GM08714 (cell line): ENCODE results near the gene R3HDM2.

Experiments used
- H3K4me3 ChIP-seq: fragments of 200-500 bp; sonication (Bioruptor generic); 2 replicates; pipeline ENCODE4 v1.5.1; 2014; ENCODE audit warnings: mild to moderate bottlenecking, low read length, inconsistent platforms
- ZNF274 ChIP-seq: IDR thresholded peaks from 2 replicates; pipeline ENCODE4 v1.6.1; 2012; ENCODE audit warnings: mild to moderate bottlenecking, low read depth, low read length

R3HDM2 gene

DNA sequence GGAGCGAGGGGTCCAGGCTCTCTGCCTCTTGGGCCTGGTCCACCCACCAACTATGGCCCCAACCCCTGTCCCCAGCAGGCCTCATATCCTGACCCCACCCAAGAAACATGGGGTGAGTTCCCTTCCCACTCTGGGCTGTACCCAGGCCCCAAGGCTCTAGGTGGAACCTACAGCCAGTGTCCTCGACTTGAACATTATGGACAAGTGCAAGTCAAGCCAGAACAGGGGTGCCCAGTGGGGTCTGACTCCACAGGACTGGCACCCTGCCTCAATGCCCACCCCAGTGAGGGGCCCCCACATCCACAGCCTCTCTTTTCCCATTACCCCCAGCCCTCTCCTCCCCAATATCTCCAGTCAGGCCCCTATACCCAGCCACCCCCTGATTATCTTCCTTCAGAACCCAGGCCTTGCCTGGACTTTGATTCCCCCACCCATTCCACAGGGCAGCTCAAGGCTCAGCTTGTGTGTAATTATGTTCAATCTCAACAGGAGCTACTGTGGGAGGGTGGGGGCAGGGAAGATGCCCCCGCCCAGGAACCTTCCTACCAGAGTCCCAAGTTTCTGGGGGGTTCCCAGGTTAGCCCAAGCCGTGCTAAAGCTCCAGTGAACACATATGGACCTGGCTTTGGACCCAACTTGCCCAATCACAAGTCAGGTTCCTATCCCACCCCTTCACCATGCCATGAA, 40.3 kb upstream of the R3HDM2 start:
- H3K4me3 ChIP-seq, result no peak overlapping the region
- no peak for TF ChIP-seq ZNF274

DNA sequence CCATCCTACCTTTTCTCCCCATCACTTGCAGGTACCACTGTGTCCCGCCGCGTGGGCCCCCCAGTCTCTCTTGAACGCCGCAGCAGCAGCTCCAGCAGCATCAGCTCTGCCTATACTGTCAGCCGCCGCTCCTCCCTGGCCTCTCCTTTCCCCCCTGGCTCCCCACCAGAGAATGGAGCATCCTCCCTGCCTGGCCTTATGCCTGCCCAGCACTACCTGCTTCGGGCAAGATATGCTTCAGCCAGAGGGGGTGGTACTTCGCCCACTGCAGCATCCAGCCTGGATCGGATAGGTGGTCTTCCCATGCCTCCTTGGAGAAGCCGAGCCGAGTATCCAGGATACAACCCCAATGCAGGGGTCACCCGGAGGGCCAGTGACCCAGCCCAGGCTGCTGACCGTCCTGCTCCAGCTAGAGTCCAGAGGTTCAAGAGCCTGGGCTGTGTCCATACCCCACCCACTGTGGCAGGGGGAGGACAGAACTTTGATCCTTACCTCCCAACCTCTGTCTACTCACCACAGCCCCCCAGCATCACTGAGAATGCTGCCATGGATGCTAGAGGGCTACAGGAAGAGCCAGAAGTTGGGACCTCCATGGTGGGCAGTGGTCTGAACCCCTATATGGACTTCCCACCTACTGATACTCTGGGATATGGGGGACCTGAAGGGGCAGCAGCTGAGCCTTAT, 39.6 kb upstream of the R3HDM2 start:
- TF ChIP-seq ZNF274, result no peak
- no peak overlapping the region for H3K4me3 ChIP-seq

DNA sequence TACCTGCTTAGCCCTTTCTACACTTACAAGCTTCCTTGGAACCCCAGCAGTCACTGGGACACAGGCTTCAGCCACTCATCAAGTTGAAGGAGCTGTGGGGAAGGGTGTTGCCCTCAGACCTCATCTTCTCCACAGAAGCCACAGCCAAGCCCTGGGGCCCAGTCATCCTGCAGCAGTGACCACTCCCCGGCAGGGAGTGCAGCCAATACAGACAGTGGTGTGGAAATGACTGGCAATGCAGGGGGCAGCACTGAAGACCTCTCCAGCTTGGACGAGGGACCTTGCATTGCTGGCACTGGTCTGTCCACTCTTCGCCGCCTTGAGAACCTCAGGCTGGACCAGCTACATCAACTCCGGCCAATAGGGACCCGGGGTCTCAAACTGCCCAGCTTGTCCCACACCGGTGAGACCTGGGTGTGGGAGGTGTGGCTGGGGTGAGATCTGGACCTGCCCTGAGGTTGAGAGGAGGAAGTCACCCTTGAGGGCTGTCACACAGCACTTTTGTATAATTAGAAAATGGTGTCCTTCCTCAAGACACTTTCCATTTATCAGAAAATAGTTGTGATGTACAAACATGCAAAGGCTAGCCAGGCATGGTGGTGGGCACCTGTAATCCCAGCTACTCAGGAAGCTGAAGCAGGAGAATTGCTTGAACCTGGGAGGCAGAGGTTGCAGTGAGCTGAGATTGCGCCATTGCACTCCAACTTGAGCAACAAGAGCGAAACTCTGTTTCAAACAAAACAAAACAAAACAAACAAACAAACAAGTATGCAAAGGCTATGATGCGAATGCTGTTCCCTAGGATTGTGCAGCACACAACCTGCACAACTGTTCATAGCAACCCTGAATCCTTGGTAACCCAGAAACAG, 38.7 kb upstream of the R3HDM2 start:
- no peak overlapping the region for H3K4me3 ChIP-seq
- TF ChIP-seq ZNF274, result no peak

DNA sequence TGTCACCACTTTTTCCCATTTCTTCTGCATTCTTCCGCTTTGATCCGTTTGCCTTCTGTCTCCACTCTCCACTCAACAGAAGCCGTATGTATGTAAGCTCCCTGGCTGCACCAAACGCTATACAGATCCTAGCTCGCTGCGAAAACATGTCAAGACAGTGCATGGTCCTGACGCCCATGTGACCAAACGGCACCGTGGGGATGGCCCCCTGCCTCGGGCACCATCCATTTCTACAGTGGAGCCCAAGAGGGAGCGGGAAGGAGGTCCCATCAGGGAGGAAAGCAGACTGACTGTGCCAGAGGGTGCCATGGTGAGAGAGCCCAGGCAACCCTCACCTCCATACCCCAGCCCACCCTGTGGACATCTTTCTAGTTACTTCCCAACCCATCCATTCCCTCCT, 37.1 kb upstream of the R3HDM2 start:
- no peak for TF ChIP-seq ZNF274
- no peak overlapping the region for H3K4me3 ChIP-seq

DNA sequence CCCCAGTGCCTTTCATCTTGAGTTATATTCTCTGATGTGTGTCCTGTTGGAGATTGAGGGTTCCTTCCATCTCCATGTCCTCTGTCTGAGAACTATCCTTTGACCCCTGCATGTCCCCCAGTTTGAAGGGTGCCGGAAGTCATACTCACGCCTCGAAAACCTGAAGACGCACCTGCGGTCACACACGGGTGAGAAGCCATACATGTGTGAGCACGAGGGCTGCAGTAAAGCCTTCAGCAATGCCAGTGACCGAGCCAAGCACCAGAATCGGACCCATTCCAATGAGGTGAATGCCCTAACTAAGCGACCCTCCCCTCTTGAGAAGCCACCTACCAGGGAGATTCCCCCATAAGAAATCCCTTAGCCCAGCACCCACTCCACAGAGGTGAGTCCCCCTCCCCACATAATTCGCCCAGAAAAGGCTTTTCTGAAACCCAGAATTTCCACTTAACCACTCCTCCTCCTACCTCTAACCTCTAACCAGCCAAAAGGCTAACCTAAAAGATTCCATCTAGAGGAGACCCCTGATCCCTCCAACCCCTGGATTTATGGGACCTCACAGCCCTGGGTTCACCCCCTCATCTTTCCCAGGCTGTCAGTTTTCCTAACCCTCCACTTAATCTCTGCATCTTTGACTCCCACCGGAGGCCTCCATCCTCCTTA, 36.5 kb upstream of the R3HDM2 start:
- no peak for TF ChIP-seq ZNF274
- no peak overlapping the region for H3K4me3 ChIP-seq

DNA sequence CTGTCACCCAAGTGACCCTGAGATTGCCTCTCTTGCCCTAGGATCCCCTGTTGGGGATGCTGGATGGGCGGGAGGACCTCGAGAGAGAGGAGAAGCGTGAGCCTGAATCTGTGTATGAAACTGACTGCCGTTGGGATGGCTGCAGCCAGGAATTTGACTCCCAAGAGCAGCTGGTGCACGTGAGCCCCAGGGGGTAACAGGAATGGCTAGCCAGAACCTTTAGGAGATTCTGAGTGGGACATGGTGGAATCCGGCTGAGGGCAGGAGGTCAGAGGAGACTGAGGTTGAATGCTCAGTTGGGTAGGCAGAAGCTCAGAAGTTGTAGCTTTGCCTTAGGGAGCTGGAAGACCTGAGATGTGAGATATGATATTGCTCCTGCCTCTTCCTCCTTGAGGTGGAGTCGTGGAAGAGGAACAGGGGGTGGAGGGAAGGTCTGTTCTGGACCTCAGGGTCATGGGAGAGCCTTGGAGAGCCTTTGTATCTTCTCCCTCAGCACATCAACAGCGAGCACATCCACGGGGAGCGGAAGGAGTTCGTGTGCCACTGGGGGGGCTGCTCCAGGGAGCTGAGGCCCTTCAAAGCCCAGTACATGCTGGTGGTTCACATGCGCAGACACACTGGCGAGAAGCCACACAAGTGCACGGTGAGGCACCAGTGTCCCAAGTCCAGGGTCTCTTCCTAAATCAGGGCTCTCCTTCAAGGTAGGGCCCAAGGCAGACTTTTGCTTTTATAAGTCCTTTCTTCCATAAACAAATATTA, 35.1 kb upstream of the R3HDM2 start:
- H3K4me3 ChIP-seq, result no peak overlapping the region
- TF ChIP-seq ZNF274, result no peak

DNA sequence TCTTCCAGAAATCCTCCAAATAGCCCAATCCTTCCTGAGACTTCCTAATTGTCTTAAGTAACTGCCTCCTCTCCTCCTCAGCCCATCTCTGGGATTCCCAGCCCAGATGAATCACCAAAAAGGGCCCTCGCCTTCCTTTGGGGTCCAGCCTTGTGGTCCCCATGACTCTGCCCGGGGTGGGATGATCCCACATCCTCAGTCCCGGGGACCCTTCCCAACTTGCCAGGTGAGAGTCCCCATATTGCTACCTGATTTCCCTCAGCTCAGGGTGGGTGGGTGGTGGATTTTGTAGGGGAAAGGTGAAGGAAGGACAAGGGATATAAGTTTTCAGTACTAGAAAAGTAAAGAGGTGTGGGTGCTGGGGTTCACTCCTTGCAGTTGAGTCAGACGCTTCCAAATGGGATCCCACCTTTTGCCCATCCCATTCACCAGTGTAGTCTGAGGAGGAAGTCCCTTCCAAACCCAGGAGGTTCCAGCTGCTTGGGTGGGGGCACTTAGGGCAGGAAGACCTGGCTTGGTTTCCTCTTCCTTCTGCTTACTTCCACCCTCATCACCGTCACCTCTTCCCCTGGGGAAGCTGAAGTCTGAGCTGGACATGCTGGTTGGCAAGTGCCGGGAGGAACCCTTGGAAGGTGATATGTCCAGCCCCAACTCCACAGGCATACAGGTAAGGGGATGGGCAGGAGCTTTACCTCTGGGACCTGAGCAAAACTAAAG, 34.3 kb upstream of the R3HDM2 start:
- H3K4me3 ChIP-seq, result no peak overlapping the region
- TF ChIP-seq ZNF274, result no peak

DNA sequence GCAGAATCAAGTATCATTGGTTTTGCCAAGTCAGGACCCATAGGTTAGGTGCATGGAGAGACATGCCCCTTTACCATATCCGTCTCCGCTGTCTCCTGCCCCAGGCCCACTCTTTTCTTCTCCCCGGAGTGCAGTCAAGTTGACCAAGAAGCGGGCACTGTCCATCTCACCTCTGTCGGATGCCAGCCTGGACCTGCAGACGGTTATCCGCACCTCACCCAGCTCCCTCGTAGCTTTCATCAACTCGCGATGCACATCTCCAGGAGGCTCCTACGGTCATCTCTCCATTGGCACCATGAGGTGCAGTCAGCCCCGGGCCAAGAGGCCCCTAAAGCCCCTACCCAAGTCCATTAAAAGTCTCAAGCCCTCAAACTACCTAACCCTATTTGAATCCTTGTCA, 33.7 kb upstream of the R3HDM2 start:
- H3K4me3 ChIP-seq, result no peak overlapping the region
- TF ChIP-seq ZNF274, result no peak

DNA sequence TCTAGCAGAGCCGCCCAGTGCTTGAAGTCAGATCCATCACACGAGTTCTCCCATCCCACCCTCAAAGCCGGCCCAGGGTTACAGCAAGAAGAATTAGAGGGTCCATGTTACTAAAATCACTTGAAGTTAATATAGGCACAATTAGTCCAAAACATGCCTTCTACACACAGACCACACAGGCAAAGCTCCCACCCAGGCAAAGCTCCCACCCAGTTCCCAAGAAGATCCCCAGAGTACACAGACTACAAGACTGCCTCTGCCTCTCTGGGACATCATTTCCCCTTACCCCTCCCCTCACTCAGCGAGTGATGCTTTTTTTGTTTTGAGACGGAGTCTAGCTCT, 32.0 kb upstream of the R3HDM2 start:
- no peak for TF ChIP-seq ZNF274
- no peak overlapping the region for H3K4me3 ChIP-seq

DNA sequence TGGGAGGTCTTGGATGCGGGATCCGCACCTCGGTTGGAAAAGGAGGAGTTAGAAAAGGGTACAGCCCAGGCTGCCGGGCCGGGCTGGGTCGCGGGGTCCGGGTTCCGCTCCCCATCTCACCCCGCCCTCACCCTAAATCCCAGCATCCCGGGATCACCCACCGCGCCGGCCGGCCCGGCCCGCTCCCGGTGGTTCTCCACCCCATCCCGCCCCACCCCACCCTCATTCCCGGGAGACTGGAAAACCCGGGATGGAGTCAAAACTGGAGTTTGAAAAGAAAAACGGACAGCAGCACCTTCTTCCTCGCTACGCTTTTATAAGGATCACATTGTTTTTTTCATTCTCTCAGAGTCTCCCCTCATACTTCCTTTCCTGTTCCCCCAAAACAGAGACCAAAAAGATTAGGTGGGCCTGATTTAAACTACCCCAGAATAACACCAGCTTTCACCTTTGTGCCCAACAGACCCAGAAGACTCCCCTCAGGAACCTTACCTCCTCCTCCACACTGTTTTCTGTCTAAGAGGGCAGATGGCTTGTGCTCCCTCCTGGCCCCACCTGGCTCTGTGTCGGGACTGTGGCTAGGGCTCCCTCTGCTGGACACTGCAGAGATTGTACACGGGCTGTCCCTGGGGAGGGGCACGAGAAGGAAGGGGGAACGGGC, 31.5 kb upstream of the R3HDM2 start:
- H3K4me3 ChIP-seq, result peak overlapping the region; percentile 73
- TF ChIP-seq ZNF274, result no peak

DNA sequence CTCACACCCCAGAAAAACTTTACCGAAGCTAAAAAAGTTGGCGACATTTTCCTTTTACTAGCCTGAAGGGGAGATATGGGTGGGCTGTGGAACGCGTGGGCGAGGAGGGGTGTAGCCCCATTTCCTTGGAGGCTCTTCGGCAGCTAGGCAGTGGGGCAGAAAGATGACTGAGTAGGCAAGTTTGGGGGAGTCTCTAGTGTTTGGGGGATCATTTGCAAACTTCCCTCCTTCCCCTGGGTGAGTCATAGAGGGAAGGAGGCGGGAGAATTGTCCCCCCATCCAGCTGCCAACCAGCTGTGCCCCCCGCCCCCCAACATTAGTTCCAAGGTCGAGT, 31.0 kb upstream of the R3HDM2 start:
- H3K4me3 ChIP-seq, result peak overlapping the region; percentile 73
- TF ChIP-seq ZNF274, result no peak

DNA sequence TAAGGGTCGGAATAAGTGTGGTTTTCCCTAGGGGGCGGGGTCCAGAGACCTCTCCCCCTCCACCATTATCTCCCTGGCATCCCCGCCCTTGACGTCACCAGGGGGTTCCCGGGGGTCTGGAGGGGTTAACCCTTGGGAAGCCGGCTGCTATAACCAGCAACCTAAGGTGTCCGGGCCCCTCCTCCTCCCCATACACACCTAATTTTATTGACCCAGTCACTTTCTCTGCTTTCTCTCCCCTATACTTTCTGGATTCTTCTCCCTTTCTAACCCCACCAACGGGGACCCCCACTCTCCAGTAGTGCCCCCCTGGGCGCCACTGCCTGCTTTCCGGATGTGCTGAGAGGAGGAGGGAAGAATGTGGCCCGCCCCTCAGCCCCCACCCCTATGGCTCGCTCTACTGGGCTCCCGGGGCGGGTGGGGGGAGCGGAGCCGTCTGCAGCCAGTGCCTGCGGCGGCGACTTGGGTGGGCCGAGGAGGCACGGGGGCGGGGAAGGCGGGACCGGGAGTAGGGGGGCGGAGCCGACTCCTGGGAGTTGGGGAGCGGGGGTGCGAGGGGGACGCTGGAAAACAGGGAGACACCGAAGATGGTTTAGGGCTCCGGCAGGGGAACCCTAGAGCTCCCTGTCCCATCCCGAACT, 30.6 kb upstream of the R3HDM2 start:
- peak overlapping the region; percentile 73 for H3K4me3 ChIP-seq
- TF ChIP-seq ZNF274, result no peak

DNA sequence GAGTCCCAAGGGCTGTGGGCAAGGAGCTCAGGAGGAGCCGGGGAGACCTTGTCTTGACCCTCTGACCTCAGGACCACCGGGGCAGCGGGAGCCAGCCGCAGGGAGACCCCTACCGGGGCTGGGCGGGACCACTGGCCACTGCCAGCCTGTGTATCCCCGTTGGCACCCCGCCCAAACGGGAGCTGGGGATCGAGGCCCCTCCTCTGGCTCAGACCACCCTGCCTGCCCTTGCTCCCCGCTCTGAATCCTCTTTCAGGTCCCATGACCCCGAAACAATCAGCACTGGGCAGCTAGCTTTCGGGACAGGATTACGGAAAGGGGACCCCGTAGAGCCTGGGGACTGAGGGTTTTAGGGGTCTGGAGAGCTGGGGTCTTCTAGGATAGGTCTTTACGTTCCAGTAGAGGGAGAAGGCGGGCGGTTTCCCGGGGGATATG, 30.0 kb upstream of the R3HDM2 start:
- no peak for TF ChIP-seq ZNF274
- peak overlapping the region; percentile 41; the same call in 1 of the 2 replicates for H3K4me3 ChIP-seq
